HG03097 (cell line): Measurements from ENCODE around the gene PMVK.

Experiments
- ATAC-seq: cut with Tn5 transposase; IDR thresholded peaks from one replicate; pipeline ENCODE4 v1.9.1; 2021; ENCODE audit not compliant: unreplicated experiment, low FRiP score

The PMVK gene

GRCh38 chr1:154951901-154952657 is 15.6 kb upstream of the PMVK start:
- no peak for ATAC-seq

GRCh38 chr1:154948079-154948478 is 11.6 kb upstream of the PMVK start:
- no peak for ATAC-seq

- ATAC-seq = no peak
These were observed 9.7 kb upstream of the PMVK start for GRCh38 chr1:154945962-154946850.

GRCh38 chr1:154945160-154945961 is 8.8 kb upstream of the PMVK start:
- ATAC-seq = no peak

- ATAC-seq = no peak
These were observed 8.1 kb upstream of the PMVK start for GRCh38 chr1:154944401-154945159.

GRCh38 chr1:154943649-154944400 is 7.3 kb upstream of the PMVK start:
- no peak for ATAC-seq

- ATAC-seq = no peak
These were observed 5.0 kb upstream of the PMVK start for GRCh38 chr1:154941333-154942013.

- ATAC-seq = no peak
These were observed 4.2 kb upstream of the PMVK start for GRCh38 chr1:154940651-154941194.

- no peak for ATAC-seq
These were observed 3.7 kb upstream of the PMVK start for GRCh38 chr1:154940213-154940560.

GRCh38 chr1:154938604-154939399 is 2.3 kb upstream of the PMVK start:
- no peak for ATAC-seq

- no peak for ATAC-seq
These were observed 1.5 kb upstream of the PMVK start for GRCh38 chr1:154937988-154938386.

GRCh38 chr1:154937085-154937987 is 817 bp upstream of the PMVK start:
- ATAC-seq = peak; percentile 43

- ATAC-seq = no peak
These were observed 567 bp downstream of the PMVK start for GRCh38 chr1:154935749-154936554.

GRCh38 chr1:154934358-154934948 is 2.1 kb downstream of the PMVK start:
- ATAC-seq = no peak

GRCh38 chr1:154931940-154932487 is 4.5 kb downstream of the PMVK start:
- ATAC-seq = no peak

GRCh38 chr1:154926201-154926600 is 10.3 kb downstream of the PMVK start:
- no peak for ATAC-seq
